ENCODE data around the gene LMO7.

- TF ChIP-seq CTCF (IDR thresholded peaks at IDR 0.05; ENCODE audit: insufficient read depth, low read length): no peak
- no peak for TF ChIP-seq POLR2AphosphoS5 (IDR thresholded peaks at IDR 0.05; ENCODE audit: low read depth)
- TF ChIP-seq GABPA (IDR thresholded peaks at IDR 0.05; ENCODE audit: low read depth): no peak
- no peak for TF ChIP-seq REST (IDR thresholded peaks at IDR 0.05; ENCODE audit: insufficient replicate concordance, low read depth)
- no peak for TF ChIP-seq SPI1 (IDR thresholded peaks at IDR 0.05; ENCODE audit: borderline replicate concordance, low read depth)
Measured at GRCh38 chr13:75693227-75693626, 57.1 kb downstream of the LMO7 start.
